Measurements from ENCODE around the gene KLHL22.

DNA sequence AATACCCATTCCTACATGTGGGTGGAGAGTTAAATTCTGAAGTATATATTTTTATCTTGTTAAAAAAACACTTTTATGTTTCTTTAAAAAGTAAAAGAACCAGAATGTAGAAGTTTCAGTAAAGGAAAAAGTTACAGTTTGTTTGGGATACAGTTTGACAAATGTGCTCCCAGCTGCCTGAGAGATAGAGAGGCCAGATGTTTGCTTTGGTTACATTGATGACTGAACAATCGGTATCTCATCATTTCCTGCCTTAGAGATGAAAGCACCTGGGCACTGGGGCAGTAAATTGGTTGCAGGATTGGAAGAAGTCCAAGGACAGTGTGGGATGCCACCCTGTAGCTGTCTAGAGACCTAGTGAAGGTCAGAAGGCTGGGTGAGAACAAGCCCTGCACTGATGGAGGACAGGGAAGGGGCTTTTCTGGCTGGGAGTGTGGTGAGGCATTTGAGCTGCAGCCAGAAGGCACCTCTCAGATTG lies 28.4 kb upstream of the KLHL22 start:
- no peak for TF ChIP-seq POLR2AphosphoS5 (IDR thresholded peaks at IDR 0.05; ENCODE audit: low read depth, low read length)
- no peak for TF ChIP-seq POLR2A (IDR thresholded peaks at IDR 0.05; ENCODE audit: low read depth, low read length)
- no peak for TF ChIP-seq TAF1 (IDR thresholded peaks at IDR 0.05; ENCODE audit: borderline replicate concordance, low read depth, low read length)

Data from GM12892 (cell line).